Spleen (tissue), 7 donors: Measurements from ENCODE around the gene PCDH18.

Experiments used
- CTCF ChIP-seq, 11 experiments: fragments of 200-600 bp in 7 of 11; fragments of 450-650 bp in 4 of 11; sonication (generic) in 4 of 11; IDR thresholded peaks in 8 of 11; conservative IDR thresholded peaks in 3 of 11; 1 replicate in 7 of 11; 2 replicates in 4 of 11; pipeline versions ENCODE4 v1.4.0 to v1.8.0; 2016 to 2021; ENCODE audit warnings: antibody characterized with exemption in 11 of 11, inconsistent platforms in 4 of 11, mild to moderate bottlenecking in 1 of 11
- POLR2A ChIP-seq, 3 donors: fragments of 450-650 bp; IDR thresholded peaks; one replicate each; pipeline ENCODE4 v1.5.1; 2017; ENCODE audit warnings: antibody characterized with exemption in 3 of 3, mild to moderate bottlenecking in 1 of 3
- donor health status: DM: no; HTN: no; CAD: no; lungs with moderate emphysema.
- donor health status: DM: no; HTN: no; CAD: no.
- donor health status: DM: no; HTN: no; CAD: no.

GRCh38 chr4:137535718-137536117 lies 3.4 kb upstream of the PCDH18 start:
- TF ChIP-seq CTCF (IDR thresholded peaks at IDR 0.05 in 8 of 11, conservative IDR thresholded peaks at IDR 0.05 in 3 of 11), result no peak
- TF ChIP-seq POLR2A (IDR thresholded peaks at IDR 0.05), result no peak
